22Rv1 (cell line): Measurements from ENCODE around the gene OXCT2.
A peak's percentile ranks its signal among the peaks of the same experiment; 100 is the strongest.

Experiments
- H3K27ac ChIP-seq: fragments of 450-650 bp; 2 replicates; pipeline ENCODE4 v1.5.1; 2017
- CTCF ChIP-seq: fragments of 450-650 bp; IDR thresholded peaks from 2 replicates; pipeline ENCODE4 v1.5.1; 2017; ENCODE audit warnings: mild to moderate bottlenecking
- ZFX ChIP-seq: fragments of 450-650 bp; IDR thresholded peaks from 2 replicates; pipeline ENCODE4 v1.6.1; 2017; ENCODE audit warnings: antibody characterized with exemption, borderline replicate concordance

Gene OXCT2

GRCh38 chr1:39720094-39720999, 50.8 kb downstream of the OXCT2 start:
- TF ChIP-seq ZFX, result no peak
- peak; percentile 78 for TF ChIP-seq CTCF
- no peak overlapping the region for H3K27ac ChIP-seq
